Brain pericyte (primary cell): ENCODE results near the gene ERICH4.
A peak's percentile ranks its signal among the peaks of the same experiment; 100 is the strongest.
"Not testable (repeated sequence)": the region's sequence is repeated elsewhere in the genome, so short reads cannot be mapped to it uniquely, and the experiment has no call there.

Experiments used
- DNase-seq: peaks from one replicate; pipeline ENCODE4 v3.0.0-alpha.2; 2012; ENCODE audit warnings: low read depth, low spot score

The ERICH4 gene

GRCh38 chr19:41435376-41435775 is 7.6 kb upstream of the ERICH4 start:
- DNase-seq, result not testable (repeated sequence)

GRCh38 chr19:41435936-41436673 is 6.9 kb upstream of the ERICH4 start:
- DNase-seq, result no peak

GRCh38 chr19:41436674-41436951 is 6.3 kb upstream of the ERICH4 start:
- no peak for DNase-seq

- DNase-seq, result no peak
Measured at GRCh38 chr19:41437944-41438574, 4.9 kb upstream of the ERICH4 start.

- DNase-seq, result peak; percentile 90
Measured at GRCh38 chr19:41439441-41440222, 3.3 kb upstream of the ERICH4 start, which contains the start of gene DMAC2. Gene DMAC2 (minus strand): TSS chr19:41439912. CDS start chr19:41439899, 13 bp downstream.

- DNase-seq, result no peak
Measured at GRCh38 chr19:41441321-41441945, 1.5 kb upstream of the ERICH4 start.

- DNase-seq, result no peak
Measured at GRCh38 chr19:41443813-41444455, 978 bp downstream of the ERICH4 start.

- no peak for DNase-seq
Measured at GRCh38 chr19:41445575-41445974, 2.6 kb downstream of the ERICH4 start.

- no peak for DNase-seq
Measured at GRCh38 chr19:41447732-41448332, 4.9 kb downstream of the ERICH4 start.

- DNase-seq, result no peak
Measured at GRCh38 chr19:41449079-41449864, 6.3 kb downstream of the ERICH4 start.

- DNase-seq, result no peak
Measured at GRCh38 chr19:41449865-41450178, 6.9 kb downstream of the ERICH4 start.

GRCh38 chr19:41452584-41453275 is 9.8 kb downstream of the ERICH4 start:
- no peak for DNase-seq

- no peak for DNase-seq
Measured at GRCh38 chr19:41455936-41456335, 13.0 kb downstream of the ERICH4 start.

GRCh38 chr19:41456342-41456918 is 13.5 kb downstream of the ERICH4 start:
- no peak for DNase-seq

GRCh38 chr19:41457241-41457640 is 14.3 kb downstream of the ERICH4 start:
- DNase-seq, result no peak

GRCh38 chr19:41462497-41462896 is 19.5 kb downstream of the ERICH4 start:
- DNase-seq, result no peak

GRCh38 chr19:41463257-41464256 is 20.6 kb downstream of the ERICH4 start:
- not testable (repeated sequence) for DNase-seq

GRCh38 chr19:41476583-41476982 is 33.6 kb downstream of the ERICH4 start:
- DNase-seq, result no peak
